ENCODE data around the gene RASA3.

The RASA3 gene

GRCh38 chr13:114032126-114032799, 100.2 kb downstream of the RASA3 start:
- no peak for DNase-seq (ENCODE audit: low read depth in 1 of 2, low spot score in 1 of 2)
- no peak overlapping the region for H3K4me3 ChIP-seq (replicated peaks; ENCODE audit: insufficient read depth, low read length)
- no peak overlapping the region for H3K27ac ChIP-seq (replicated peaks)
- H3K27me3 ChIP-seq (ENCODE audit: insufficient read depth, poor library complexity, severe bottlenecking) = no peaks in the 10 kb centered on the region
- TF ChIP-seq CTCF (IDR thresholded peaks at IDR 0.05; ENCODE audit: insufficient read depth, low read length) (no peak), GABPA (IDR thresholded peaks at IDR 0.05; ENCODE audit: low read depth) (no peak), POLR2AphosphoS5 (IDR thresholded peaks at IDR 0.05; ENCODE audit: low read depth) (no peak), REST (IDR thresholded peaks at IDR 0.05; ENCODE audit: insufficient replicate concordance, low read depth) (no peak), SPI1 (IDR thresholded peaks at IDR 0.05; ENCODE audit: borderline replicate concordance, low read depth) (no peak)

GRCh38 chr13:114031631-114032030, 100.8 kb downstream of the RASA3 start:
- Histone ChIP-seq H3K27ac (replicated peaks) (no peak overlapping the region), H3K27me3 (ENCODE audit: insufficient read depth, poor library complexity, severe bottlenecking) (no peaks in the 10 kb centered on the region), H3K4me3 (replicated peaks; ENCODE audit: insufficient read depth, low read length) (no peak overlapping the region)
- TF ChIP-seq CTCF (IDR thresholded peaks at IDR 0.05; ENCODE audit: insufficient read depth, low read length) (no peak), SPI1 (IDR thresholded peaks at IDR 0.05; ENCODE audit: borderline replicate concordance, low read depth) (no peak), GABPA (IDR thresholded peaks at IDR 0.05; ENCODE audit: low read depth) (no peak), POLR2AphosphoS5 (IDR thresholded peaks at IDR 0.05; ENCODE audit: low read depth) (no peak), REST (IDR thresholded peaks at IDR 0.05; ENCODE audit: insufficient replicate concordance, low read depth) (no peak)
- DNase-seq (ENCODE audit: low read depth in 1 of 2, low spot score in 1 of 2) = no peak

- DNase-seq (ENCODE audit: low read depth in 1 of 2, low spot score in 1 of 2) = no peak
- Histone ChIP-seq H3K4me3 (replicated peaks; ENCODE audit: insufficient read depth, low read length) (no peak overlapping the region), H3K27ac (replicated peaks) (no peak overlapping the region), H3K27me3 (ENCODE audit: insufficient read depth, poor library complexity, severe bottlenecking) (no peaks in the 10 kb centered on the region)
- no peak for TF ChIP-seq SPI1 (IDR thresholded peaks at IDR 0.05; ENCODE audit: borderline replicate concordance, low read depth)
- TF ChIP-seq CTCF (IDR thresholded peaks at IDR 0.05; ENCODE audit: insufficient read depth, low read length) = no peak
- no peak for TF ChIP-seq GABPA (IDR thresholded peaks at IDR 0.05; ENCODE audit: low read depth)
- TF ChIP-seq REST (IDR thresholded peaks at IDR 0.05; ENCODE audit: insufficient replicate concordance, low read depth) = no peak
- no peak for TF ChIP-seq POLR2AphosphoS5 (IDR thresholded peaks at IDR 0.05; ENCODE audit: low read depth)
Observed at GRCh38 chr13:114030666-114031610, 101.5 kb downstream of the RASA3 start.
